Retinal pigment epithelial cell (primary cell): Measurements from ENCODE around the gene CHMP6.

ENCODE experiments used
- DNase-seq: peaks from one replicate; pipeline ENCODE4 v3.0.0-alpha.2; 2010; ENCODE audit warnings: low read depth
- H3K4me3 ChIP-seq: 2 replicates; pipeline ENCODE4 v1.5.1; 2011; ENCODE audit warnings: mild to moderate bottlenecking, low read length, control low read depth, moderate library complexity
- TF ChIP-seq, protein P1 (sequence below): conservative IDR thresholded peaks from 2 replicates; pipeline ENCODE4 v1.5.1; 2011; ENCODE audit warnings: low read depth, low read length, control low read depth, inconsistent platforms

Gene CHMP6

GRCh38 chr17:81035521-81036196 is 44.0 kb downstream of the CHMP6 start:
- DNase-seq: no peak
- peak overlapping the region; percentile 87 for H3K4me3 ChIP-seq

DNA sequence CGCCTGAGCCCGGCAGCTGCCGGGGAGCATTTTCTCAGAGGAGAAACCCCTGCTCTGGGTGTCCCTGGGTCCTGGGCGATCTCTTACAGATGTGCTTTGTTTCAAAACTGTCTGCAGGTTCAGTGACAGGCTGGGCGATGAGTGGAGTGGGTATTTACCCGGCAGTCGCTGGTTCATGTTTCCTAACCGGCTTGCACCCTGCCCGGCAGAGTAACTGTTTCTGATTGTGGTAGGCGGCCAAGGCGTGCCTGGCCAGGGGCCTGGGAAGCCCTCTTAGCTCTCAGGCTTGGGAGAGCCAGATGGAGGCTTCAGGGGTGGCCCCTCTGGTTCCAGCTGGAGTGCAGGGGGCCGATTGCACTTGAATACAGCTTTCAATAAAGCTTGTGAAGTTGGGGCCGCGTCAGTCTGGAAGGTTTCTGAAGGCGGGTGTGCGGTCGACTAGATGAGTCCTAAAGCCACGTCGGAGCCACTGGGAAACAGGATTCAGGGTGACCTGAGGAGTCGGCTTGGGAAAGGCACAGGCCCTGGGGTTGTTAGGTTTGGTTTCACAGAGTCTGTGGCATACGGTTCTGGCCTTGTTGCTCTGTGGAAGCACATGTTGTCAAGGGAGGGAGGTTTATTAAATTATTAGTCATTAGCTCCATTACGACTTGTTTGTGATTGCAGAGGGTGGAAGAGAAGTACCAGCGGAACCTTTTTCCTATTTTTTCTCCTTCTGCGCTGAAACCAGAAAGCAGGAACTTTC is 44.7 kb downstream of the CHMP6 start:
- H3K4me3 ChIP-seq: peak overlapping the region; percentile 87
- TF ChIP-seq, protein P1, sequence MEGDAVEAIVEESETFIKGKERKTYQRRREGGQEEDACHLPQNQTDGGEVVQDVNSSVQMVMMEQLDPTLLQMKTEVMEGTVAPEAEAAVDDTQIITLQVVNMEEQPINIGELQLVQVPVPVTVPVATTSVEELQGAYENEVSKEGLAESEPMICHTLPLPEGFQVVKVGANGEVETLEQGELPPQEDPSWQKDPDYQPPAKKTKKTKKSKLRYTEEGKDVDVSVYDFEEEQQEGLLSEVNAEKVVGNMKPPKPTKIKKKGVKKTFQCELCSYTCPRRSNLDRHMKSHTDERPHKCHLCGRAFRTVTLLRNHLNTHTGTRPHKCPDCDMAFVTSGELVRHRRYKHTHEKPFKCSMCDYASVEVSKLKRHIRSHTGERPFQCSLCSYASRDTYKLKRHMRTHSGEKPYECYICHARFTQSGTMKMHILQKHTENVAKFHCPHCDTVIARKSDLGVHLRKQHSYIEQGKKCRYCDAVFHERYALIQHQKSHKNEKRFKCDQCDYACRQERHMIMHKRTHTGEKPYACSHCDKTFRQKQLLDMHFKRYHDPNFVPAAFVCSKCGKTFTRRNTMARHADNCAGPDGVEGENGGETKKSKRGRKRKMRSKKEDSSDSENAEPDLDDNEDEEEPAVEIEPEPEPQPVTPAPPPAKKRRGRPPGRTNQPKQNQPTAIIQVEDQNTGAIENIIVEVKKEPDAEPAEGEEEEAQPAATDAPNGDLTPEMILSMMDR: no peak
- DNase-seq: no peak

More at GRCh38 chr17:81035521-81036196, 44.0 kb downstream of the CHMP6 start:
- TF ChIP-seq, protein P1: no peak

DNA sequence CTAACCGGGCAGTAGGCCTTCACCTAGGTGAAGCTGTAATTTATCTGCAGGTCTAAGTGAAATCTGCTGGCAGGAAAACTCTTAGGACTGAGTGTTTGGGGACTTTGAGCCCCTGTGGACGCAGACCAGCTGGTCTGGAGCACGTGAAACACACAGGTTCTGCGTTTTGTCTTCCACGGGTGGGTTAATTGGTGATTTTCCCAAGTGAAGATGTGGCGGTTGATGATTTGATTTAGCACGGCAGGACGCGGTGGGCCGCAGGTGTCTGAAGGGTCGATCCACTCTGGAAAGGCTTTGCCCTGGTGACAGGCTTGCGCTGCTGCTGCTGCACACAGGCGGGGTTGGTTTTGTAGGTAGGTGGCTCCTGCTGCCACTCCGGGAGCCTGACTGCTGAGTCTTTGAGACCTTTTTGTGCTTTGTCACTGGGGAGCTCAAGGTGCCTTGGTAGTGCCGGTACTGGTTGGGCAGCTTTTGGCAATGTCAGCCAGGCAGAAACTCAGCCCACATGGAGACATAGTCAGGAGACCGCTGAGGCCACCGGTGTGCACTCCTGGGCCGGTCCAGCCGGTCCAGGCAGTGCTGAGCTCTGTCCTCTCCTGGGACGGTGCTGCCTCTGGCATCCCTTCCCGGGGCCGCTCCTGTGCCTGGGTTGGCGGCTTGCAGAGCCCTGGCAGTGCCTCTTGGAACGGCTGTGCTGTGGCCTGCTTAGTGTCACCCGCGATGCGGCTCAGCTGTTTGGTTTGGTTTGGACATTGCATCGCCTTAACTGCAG is 45.6 kb downstream of the CHMP6 start:
- no peak for DNase-seq
- TF ChIP-seq, protein P1: no peak
- H3K4me3 ChIP-seq: peak overlapping the region; percentile 87

DNA sequence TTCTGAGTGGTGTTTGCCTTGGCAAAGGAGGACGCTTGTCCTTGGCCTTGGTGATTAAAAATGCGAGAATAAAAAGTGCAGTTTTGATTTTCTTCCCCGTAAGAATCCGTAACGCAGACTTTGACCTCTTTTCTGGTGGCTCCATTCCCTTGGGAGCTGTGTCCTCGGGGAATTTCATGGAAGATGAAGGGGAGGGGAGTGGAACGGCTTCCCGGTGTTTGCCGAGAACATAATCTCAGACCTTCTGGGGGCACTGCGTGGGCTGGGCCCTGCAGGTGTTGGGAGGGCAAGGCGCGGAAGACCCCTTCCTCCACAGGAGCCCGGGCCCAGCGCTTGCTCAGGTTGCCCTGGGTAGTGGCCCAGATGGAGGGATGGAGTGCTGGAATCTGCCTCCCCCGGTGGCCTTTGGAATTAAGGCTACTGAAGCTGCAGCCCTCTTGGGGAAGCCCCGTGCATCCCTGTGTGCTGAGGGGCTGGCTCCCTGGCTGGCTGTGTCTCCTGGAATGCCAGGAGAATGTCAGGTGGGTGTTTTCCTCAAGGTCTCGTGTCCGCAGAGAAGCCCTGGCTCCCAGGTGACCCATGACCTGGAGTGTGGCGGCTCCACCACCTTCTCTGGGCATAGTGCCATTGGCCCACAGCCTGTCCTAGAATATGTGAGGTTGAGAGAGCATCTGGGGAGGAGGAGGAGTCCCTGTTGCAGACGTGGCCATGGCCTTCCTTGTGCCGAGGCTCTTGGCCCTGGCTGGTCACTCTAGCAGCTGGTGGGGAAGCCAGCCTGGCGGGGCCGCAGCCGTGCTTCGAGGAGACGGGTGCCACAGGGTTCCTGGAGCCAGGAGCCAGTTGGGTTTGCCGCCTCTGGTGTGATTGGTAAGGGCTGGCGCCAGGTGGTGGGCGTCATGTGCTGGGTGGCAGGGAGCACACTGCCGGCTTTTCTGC is 46.4 kb downstream of the CHMP6 start:
- TF ChIP-seq, protein P1: peak; percentile 5
- DNase-seq: no peak

DNA sequence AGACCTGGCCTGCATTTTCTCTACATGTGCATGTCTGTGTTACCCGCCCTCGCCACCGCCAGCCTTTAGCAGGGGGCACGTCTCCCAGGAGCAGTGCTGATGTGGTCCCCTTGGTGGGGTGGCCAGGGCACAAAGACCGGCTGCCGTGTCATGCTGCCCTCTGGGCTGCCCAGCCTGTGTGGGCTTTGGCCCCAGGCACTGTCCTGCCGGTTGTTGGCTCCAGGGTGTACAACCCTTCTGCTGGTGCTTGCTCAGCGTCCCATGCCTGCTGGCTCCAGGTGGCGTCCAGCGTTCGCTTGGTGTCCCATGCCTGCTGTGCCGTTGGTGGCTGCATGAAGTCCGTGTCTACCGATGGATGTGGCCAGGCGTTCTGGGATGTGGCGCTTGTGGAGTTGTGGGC is 47.5 kb downstream of the CHMP6 start:
- TF ChIP-seq, protein P1: no peak
- peak overlapping the region; percentile 21 for H3K4me3 ChIP-seq
- no peak for DNase-seq

More for the DNA sequence above, 46.4 kb downstream of the CHMP6 start:
- peak overlapping the region; percentile 87 for H3K4me3 ChIP-seq
